A549 treated with Mapracorat at 1 μM for 4 hours (cell line): ENCODE results near the gene TGFB3. TPM values are rescaled to one million over a fixed set of nuclear protein-coding genes. Genes with fewer than 3 reads are reported as not detected.

Source experiments
- total RNA-seq: library from RNA; stranded (reverse); fragments of 200-300 nt; extraction: Qiagen RNA extraction; gene quantifications from 5 replicates; pipeline ENCODE4 v1.2.3, GENCODE V29; 2022

TGFB3 gene
- 0.43 to 0.94 TPM (median 0.65 TPM) in 5 replicates for total RNA-seq

DNA sequence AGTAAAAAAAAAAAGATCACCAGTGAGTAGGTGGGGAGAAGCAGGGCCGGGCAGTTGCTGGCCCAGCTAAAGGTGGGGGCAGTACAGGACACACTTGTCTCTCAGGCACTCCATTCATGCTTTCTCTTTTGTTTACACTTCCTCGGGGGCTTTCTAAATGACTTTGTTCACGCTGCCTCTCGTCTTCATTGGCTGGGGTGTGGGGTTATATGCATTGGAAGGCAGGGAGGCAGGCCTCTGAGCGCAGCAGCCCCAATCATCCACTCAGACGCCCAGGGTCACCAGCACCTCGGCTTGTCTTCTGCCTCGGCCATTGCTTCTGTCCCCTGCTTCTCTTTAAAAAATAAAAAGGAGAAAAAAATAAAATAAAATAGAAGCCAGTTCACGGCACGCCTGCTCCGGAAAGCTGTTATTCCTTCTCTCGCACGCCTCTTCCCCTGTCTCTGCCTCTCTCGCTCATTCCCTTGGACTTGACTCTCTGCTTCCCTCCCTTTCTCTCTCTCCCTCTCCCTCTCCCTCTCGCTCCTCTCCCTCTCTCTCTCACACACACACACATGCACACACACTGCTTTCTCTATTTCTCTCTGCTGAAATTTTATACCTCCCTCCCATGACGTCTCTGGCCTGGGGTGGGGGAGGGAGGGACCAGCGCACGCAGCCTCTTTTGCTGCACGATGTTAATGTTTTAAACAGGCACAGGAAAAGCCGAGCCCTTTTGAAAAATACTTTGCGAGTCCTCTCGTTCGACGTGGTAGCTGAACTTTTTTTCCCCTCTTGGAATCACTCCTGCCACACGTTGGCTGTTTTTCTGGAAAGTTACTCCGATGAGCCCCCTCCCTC lies at the start of gene TGFB3:
Gene TGFB3 (minus strand): TSS at position 570 of the 840 bp plus-strand sequence. CDS start 1,102 bp downstream, outside the sequence.

DNA sequence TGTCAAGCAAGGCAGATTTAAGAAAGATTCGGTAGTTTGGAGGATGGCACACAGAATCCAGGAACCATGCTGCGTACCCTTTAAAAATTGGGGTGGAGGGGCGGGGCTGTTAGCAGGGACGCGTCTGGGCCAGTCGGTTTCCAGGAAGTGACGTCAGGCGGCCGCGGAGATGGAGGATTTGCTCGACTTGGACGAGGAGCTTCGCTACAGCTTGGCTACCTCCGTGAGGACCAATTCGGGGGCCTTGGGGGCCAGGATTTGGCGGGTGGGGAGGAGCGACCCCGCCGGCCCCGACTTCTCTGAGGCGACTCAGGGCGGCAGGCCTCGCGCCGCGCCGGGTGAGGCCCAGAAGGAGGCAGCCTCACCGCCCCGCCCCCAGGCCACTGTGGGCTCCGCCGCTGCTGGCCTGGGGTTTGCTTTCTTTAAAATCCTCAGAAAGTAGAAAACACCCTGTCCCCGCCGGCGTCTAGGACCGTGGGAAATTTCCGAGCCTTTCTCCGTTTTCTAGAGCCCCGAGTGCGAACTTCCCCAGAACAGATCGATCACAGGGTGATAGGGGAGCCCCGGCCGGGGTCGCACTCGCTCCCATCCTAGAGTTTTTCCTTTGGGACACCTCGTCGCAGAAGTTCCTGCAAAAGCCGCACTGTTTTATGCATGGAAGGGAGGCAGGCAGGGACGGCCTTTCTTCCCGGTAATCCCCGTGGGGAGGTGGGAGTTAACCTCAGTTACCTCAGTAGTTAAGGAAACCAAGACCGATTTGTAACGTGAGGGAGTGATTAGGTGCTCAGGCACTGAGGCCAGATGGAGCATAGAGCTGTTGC lies 4.0 kb upstream of the TGFB3 start, which contains the start of gene IFT43:
Gene IFT43 (plus strand): TSS at position 146 of the 821 bp plus-strand sequence. CDS start 24 bp downstream, at position 170.

Other genes with a start within 250 kb of the TGFB3 start
- 36.3 to 41.9 TPM (median 38.0 TPM) in 5 replicates for gene IFT43, start 3.8 kb upstream of the TGFB3 start, total RNA-seq
- 15.1 to 23.3 TPM (median 21.1 TPM) in 5 replicates for gene GPATCH2L, start 169.9 kb upstream of the TGFB3 start, total RNA-seq